ENCODE data around the gene CLMP. TPM values are rescaled to one million over a fixed set of nuclear protein-coding genes. Genes with fewer than 3 reads are reported as not detected.

CLMP gene
- total RNA-seq, 2 experiments from 2014 or later, result 0.06 to 0.19 TPM

GRCh38 chr11:123235656-123236261 is 40.7 kb upstream of the CLMP start:
- H3K4me1 ChIP-seq (ENCODE audit: insufficient read depth, low read length), result peaks cover 10% of the 10 kb centered on the region
- no peaks in the 10 kb centered on the region for H3K27me3 ChIP-seq (ENCODE audit: control insufficient read depth in 1 of 2, insufficient read depth in 2 of 2, low read length in 2 of 2)
- no peaks in the 10 kb centered on the region for H3K27me3 Mint-ChIP-seq
- DNase-seq, result no peak
- H3K9me3 Mint-ChIP-seq, result no peaks in the 10 kb centered on the region
- H3K4me1 Mint-ChIP-seq (ENCODE audit: low read depth), result peaks cover 17% of the 10 kb centered on the region
- no peak overlapping the region for H3K4me3 Mint-ChIP-seq
- TF ChIP-seq, protein P1, sequence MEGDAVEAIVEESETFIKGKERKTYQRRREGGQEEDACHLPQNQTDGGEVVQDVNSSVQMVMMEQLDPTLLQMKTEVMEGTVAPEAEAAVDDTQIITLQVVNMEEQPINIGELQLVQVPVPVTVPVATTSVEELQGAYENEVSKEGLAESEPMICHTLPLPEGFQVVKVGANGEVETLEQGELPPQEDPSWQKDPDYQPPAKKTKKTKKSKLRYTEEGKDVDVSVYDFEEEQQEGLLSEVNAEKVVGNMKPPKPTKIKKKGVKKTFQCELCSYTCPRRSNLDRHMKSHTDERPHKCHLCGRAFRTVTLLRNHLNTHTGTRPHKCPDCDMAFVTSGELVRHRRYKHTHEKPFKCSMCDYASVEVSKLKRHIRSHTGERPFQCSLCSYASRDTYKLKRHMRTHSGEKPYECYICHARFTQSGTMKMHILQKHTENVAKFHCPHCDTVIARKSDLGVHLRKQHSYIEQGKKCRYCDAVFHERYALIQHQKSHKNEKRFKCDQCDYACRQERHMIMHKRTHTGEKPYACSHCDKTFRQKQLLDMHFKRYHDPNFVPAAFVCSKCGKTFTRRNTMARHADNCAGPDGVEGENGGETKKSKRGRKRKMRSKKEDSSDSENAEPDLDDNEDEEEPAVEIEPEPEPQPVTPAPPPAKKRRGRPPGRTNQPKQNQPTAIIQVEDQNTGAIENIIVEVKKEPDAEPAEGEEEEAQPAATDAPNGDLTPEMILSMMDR (IDR thresholded peaks at IDR 0.05), result no peak
- CTCF ChIA-PET, result interaction anchor here (1.2 kb wide), 1 partner anchor 11 kb away, joined by 5 read pairs; no protein-coding TSS in a partner anchor
- intact Hi-C loops (cut with DNase I, micrococcal nuclease), result no loop called here
- no peaks in the 10 kb centered on the region for H3K36me3 Mint-ChIP-seq (ENCODE audit: low read depth)
- H3K27ac ChIP-seq (ENCODE audit: low read depth in 1 of 2, low read length in 2 of 2), result no peak overlapping the region
- POLR2A ChIA-PET, result interaction anchor here (0.7 kb wide), 1 partner anchor 172 kb away, joined by 3 read pairs; no protein-coding TSS in a partner anchor
- no peak for ATAC-seq (ENCODE audit: poor library complexity)
- no peaks in the 10 kb centered on the region for H3K9me3 ChIP-seq (ENCODE audit: control insufficient read depth in 1 of 2, insufficient read depth in 1 of 2, low read length in 2 of 2)
- no peak overlapping the region for H3K4me3 ChIP-seq (ENCODE audit: low read length)
- no peak overlapping the region for H3K27ac Mint-ChIP-seq
- H3K36me3 ChIP-seq (ENCODE audit: insufficient read depth, low read length), result no peaks in the 10 kb centered on the region

- Histone ChIP-seq H3K36me3 (ENCODE audit: insufficient read depth, low read length) (no peaks in the 10 kb centered on the region), H3K9me3 (ENCODE audit: control insufficient read depth in 1 of 2, insufficient read depth in 1 of 2, low read length in 2 of 2) (no peaks in the 10 kb centered on the region), H3K4me3 (ENCODE audit: low read length) (no peak overlapping the region), H3K4me1 (ENCODE audit: insufficient read depth, low read length) (peaks cover 10% of the 10 kb centered on the region), H3K27me3 (ENCODE audit: control insufficient read depth in 1 of 2, insufficient read depth in 2 of 2, low read length in 2 of 2) (no peaks in the 10 kb centered on the region), H3K27ac (ENCODE audit: low read depth in 1 of 2, low read length in 2 of 2) (no peak overlapping the region)
- no peak overlapping the region for H3K4me3 Mint-ChIP-seq
- H3K27me3 Mint-ChIP-seq, result no peaks in the 10 kb centered on the region
- CTCF ChIA-PET, result interaction anchor here (1.2 kb wide), 1 partner anchor 12 kb away, joined by 5 read pairs; no protein-coding TSS in a partner anchor
- no peaks in the 10 kb centered on the region for H3K36me3 Mint-ChIP-seq (ENCODE audit: low read depth)
- H3K4me1 Mint-ChIP-seq (ENCODE audit: low read depth), result peaks cover 17% of the 10 kb centered on the region
- no peak overlapping the region for H3K27ac Mint-ChIP-seq
- TF ChIP-seq, protein P1 (IDR thresholded peaks at IDR 0.05), result no peak
- no peaks in the 10 kb centered on the region for H3K9me3 Mint-ChIP-seq
- intact Hi-C loops (cut with DNase I, micrococcal nuclease), result no loop called here
- ATAC-seq (ENCODE audit: poor library complexity) (peak; percentile 51), DNase-seq (peak; percentile 7 to 70 (median 32))
- POLR2A ChIA-PET, result interaction anchor here (0.7 kb wide), 1 partner anchor 171 kb away, joined by 3 read pairs; no protein-coding TSS in a partner anchor
Measured at GRCh38 chr11:123235117-123235655, 40.1 kb upstream of the CLMP start.

DNA sequence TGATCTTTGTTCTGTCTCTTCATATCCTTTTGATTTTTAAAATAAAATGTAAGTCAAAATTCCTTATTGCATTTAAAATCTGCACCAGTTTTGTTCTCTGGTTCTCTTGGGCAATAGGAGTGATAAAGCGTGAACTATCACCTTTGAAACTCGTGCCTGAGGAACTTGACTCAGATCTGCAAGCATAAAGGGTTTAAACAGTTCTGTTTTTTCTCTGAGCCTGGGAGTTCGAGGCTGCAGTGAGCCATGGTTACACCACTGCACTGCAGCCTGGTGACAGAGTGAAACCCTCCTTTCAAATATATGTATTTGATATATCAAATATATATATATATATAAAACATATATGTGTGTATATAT is 38.9 kb upstream of the CLMP start:
- Histone ChIP-seq H3K4me3 (ENCODE audit: low read length) (no peak overlapping the region), H3K36me3 (ENCODE audit: insufficient read depth, low read length) (no peaks in the 10 kb centered on the region), H3K27ac (ENCODE audit: low read depth in 1 of 2, low read length in 2 of 2) (no peak overlapping the region), H3K4me1 (ENCODE audit: insufficient read depth, low read length) (peaks cover 10% of the 10 kb centered on the region), H3K9me3 (ENCODE audit: control insufficient read depth in 1 of 2, insufficient read depth in 1 of 2, low read length in 2 of 2) (no peaks in the 10 kb centered on the region), H3K27me3 (ENCODE audit: control insufficient read depth in 1 of 2, insufficient read depth in 2 of 2, low read length in 2 of 2) (no peaks in the 10 kb centered on the region)
- H3K27ac Mint-ChIP-seq, result no peak overlapping the region
- no peaks in the 10 kb centered on the region for H3K27me3 Mint-ChIP-seq
- ChIA-PET CTCF (interaction anchor here (2.2 kb wide), 1 partner anchor 13 kb away, joined by 7 read pairs; no protein-coding TSS in a partner anchor), POLR2A (interaction anchor here (0.6 kb wide), 1 partner anchor 169 kb away, joined by 4 read pairs; no protein-coding TSS in a partner anchor)
- H3K36me3 Mint-ChIP-seq (ENCODE audit: low read depth), result no peaks in the 10 kb centered on the region
- intact Hi-C loops (cut with DNase I, micrococcal nuclease), result no loop called here
- no peak for ATAC-seq (ENCODE audit: poor library complexity)
- H3K9me3 Mint-ChIP-seq, result no peaks in the 10 kb centered on the region
- TF ChIP-seq, protein P1 (IDR thresholded peaks at IDR 0.05), result no peak
- peaks cover 17% of the 10 kb centered on the region for H3K4me1 Mint-ChIP-seq (ENCODE audit: low read depth)
- no peak for DNase-seq
- no peak overlapping the region for H3K4me3 Mint-ChIP-seq
